Limb (tissue), 2 donors: ENCODE measurements around the gene ARL15.
"Not testable (repeated sequence)": the region's sequence is repeated elsewhere in the genome, so short reads cannot be mapped to it uniquely, and the experiment has no call there.

Experiments
- DNase-seq, 2 donors: peaks; one replicate each; pipeline ENCODE4 v3.0.0-alpha.2; 2016; ENCODE audit errors: extremely low spot score in 2 of 2

Gene ARL15

DNA sequence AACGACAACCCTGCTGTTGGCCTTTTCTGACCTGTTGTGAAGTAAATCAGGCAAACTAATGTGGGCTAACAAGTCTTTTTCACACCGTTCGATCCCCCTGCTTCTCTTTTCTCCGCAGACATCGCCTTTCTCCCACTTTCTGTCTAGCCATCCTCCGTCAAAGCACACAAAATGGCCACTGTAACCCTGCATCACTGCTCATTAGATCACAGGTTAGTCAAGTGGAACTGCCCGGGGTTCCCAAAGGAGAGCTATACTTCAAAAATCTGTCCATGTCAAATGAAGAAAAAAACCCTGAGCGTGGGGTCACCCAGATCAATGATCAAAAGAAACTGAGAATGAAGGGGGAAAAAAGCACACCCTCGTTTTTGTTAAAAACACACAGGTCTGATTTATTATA is 212.1 kb downstream of the ARL15 start:
- no peak for DNase-seq

DNA sequence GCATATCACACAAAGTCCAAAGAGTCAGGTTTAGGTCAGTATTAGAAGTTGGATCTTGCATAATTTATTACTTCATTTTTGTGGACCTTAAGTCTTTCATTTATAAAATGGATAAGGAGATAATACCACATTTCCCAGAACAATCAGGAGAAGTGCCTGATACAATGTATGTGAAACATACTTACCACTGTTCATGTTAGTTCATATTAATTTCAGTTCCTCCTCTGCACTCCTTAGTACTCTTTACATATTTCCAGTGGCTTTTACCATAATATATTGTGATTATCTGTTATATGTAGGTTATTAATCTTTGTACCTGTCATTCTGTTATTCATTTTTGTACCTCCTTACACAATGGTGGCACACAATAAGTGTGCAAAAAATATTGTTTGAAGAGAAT is 214.4 kb downstream of the ARL15 start:
- no peak for DNase-seq

DNA sequence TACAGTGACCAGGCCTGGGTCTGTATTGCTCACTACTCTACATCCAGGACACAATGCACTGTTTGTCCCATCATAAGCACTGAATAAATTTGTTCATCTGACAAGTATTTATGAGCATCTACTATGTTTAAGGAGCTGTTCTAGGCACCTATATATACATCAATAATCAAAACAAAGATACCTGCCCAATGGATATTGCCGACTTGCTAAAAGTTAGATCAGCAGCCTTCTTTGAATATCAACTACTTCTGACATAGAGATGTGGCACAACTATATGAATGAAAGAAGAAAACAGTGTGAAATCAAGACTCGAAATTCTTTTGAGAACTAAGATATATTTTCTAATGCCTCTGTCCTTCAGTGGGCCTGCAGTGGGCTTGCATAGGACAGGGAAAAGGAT is 215.7 kb downstream of the ARL15 start:
- DNase-seq: no peak

DNA sequence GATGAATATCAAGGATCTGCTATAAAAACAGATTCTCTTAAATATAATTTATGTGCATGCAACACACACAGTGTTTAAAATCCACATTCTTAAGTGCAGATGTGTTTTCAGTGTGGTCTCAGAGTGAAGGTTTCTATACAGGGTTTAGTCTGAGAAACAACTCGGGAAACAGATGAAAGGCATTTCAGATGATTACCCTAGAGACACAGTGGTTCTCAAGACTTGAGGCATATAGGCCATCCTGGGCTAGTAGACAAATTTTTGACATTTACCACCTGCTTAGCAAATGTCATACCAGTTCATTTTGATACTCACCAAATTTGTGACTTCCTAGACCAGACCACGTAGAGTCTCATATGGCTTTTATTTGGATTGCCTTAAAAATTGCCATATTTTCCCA is 216.5 kb downstream of the ARL15 start:
- no peak for DNase-seq

DNA sequence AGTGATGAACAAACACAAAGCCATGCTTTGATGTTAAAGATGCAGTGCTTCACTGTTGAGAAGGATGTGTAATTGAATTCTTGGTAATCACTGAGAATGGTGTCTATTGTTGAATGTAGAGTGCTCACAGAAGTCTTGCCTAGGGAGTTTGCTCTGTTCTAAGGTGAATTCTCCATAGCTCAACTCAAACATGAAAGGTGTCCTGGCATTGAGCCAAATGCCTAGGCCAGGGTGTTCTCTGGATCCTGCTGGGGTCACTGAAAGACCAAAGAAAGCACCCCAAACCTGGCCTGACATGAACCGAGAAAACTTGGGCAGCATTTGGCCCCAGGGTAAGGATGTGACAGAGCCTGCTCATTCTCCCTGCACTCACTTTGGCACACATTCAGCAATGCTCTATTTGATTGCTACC is 217.3 kb downstream of the ARL15 start:
- no peak for DNase-seq

DNA sequence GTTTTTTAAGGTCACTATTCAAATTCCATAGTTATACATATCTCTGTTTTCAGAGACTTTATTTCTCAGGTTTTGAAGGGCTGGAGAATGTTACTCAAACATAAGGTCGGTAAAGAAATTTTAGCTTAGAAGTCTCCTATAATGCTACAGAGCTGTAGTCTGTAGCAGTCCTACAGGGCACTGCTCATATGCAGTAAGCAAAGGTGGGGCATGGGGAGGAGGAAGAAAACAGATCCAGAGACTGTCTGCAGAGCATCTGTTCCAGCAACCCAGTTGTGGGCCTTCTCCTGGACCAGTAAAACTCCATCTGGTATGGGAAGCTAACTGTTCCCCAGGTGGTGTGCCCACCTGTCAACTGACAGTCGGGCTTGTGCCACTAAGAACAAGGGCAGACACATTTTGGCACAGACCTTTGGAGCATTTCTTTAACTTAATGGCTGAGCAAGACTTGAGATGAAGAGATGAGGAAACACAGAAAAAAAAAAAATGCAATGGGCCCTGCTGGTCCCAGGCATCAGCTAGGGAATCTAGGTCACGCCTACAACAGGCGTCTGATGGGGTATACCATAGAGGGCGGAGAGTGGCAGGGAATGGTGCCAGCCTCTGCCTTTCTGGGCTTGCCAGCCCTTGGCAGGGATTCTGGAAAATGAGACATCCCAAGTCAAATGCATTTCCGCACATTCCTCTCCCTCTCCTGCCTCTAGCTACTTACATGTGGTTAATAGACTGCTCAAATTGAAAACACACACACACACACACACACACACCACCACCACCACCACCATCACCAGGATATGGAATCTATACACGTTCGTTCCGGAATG is 218.9 kb downstream of the ARL15 start:
- DNase-seq: peak in 1 of 2 donors; percentile 34

DNA sequence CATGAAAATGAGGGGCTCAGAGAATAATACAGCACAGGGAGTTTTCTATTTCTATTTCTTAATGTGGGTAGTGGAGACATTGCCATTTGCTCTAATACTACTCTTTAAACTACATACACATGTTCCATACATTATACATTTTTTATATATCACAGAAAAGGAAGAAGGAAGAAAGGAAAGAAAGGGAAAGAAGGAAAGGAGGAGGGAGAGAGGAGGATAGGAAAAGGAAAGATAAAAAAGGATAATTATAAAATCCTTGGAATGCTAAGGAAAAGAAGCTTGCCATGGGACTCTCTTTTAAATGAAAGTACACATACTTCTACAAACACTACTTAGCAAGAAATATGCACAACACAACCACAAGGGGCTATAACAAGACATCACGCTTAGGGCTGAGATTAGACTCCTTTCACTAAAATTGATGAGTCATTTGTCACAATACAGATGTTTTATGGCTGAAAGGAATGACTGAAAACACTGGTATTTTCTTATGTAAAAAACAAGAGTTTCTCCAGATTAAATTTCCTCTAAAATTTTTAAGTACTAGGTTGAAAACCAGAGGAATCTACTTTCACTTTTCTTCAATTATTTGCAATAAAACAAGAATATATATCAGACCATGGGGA is 219.8 kb downstream of the ARL15 start:
- no peak for DNase-seq

DNA sequence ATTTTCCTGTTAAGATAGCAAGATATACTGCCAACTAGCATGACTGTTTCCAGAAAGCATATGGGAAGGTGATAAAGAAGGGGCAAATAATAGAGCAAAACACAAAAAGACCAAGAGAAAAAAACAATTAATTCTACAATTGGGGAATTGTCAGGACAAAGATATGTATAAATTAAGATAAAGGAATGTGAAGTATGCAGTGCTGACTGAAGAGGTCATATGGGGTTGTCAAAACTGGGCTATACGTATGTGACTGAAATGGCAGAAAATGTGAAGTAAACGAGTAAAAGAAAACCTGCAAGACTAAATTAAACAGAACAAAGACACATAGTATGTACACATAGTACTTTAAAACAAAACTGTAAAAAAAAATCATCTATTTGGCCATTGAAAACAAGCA is 222.3 kb downstream of the ARL15 start:
- DNase-seq: no peak

DNA sequence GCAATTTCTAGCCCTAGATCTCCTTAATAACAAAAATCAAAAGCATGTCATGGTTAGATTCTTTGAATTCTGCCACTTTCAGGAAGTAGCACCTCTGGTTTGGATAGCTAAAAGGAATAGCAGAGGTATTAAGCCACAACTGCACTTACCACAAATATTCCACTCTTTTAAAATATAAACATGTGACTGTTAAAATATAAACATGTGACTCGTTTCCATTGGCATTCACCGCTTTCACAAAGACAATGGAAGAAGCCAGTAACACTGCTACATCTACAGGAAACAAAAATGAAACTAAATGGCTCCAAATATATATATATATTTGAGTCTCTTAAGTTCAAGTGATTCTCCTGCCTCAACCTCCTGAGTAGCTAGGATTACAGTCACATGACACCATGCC is 222.9 kb downstream of the ARL15 start:
- no peak for DNase-seq

DNA sequence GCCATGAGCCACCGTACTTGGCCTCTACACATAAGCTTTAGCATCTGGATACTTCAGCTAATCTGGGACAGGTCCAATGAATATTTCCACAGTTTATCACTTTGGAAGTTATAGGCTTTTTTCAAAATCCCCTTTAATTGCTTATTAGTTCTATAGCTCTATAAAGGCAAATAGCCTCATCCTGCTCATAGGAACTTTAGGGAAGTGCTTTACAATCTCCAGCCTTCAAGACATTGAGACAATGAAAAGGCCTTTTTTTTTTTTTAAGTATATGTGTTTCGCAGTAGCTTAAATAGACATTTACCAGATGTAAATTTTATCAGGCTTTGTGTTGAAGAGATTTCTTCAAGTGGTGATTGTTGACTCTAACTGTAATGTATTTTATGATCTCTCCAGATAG is 224.2 kb downstream of the ARL15 start:
- no peak for DNase-seq

DNA sequence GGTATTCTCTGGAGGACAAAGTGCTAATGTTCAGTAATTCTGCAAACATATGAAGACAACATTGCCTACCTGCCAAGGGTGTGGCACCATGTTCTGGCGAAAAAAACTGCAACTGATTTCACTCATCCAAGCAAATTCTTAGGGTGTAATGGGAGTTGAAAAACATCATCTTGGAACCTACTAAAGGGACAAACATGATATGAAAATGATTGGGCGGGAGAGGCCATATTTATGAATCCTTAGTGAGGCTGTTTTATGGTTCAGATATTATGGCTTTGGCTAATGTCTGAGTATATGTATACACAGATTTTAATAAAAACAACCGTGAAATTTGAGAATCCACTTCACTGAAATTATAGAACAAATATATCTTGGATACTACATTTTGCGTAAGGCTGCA is 225.7 kb downstream of the ARL15 start:
- DNase-seq: no peak

DNA sequence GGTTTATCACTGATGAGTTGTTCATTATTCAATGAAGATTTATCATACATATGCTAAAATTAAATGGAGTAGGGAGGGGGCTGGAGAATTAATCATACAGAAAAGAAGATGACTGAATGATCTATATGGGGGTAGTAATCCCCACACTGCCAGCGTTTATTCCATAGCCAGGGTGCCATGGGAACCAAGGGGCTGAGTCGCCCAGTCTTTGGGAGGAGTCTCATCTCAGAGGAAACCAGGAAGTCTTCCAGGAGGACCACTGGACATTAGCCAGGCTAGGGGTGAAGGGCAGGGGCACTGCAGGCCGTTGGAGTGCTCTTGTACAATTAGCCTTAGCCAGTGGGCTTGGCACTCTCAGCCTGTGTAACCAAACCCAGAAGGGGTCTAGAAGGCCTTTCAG is 226.5 kb downstream of the ARL15 start:
- no peak for DNase-seq

DNA sequence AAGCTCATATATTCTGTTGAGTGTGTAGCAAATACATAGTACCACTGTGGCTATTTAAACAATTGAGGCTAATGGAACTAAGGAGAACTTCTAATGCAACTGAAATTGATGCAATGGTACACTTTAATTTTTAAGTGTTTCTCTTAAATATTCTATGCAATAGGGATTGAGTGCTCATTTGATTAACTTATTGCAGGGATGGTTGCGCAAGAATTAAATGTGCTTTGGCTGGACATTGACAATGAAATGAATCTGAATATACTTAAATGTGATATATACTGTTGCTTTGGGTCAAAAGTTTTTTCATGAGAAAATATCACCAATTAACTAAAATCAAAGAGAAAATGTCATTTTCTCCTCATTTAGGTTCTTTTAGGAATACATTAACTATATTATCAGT is 227.1 kb downstream of the ARL15 start:
- no peak for DNase-seq

DNA sequence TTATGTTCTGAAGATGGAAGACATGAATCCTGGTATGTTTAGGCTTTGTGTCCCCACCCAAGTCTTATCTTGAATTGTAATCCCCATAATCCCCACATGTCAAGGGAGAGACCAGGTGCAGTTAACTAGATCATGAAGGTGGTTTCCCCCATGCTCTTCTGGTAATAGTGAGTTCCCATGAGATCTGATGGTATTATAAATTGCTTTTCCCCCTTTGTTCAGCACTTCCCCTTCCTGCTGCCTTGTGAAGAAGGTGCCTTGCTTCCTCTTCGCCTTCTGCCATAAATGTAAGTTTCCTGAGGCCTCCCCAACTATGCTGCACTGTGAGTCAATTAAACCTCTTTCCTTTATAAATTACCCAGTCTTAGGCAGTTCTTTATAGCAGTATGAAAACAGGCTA is 229.0 kb downstream of the ARL15 start:
- no peak for DNase-seq

DNA sequence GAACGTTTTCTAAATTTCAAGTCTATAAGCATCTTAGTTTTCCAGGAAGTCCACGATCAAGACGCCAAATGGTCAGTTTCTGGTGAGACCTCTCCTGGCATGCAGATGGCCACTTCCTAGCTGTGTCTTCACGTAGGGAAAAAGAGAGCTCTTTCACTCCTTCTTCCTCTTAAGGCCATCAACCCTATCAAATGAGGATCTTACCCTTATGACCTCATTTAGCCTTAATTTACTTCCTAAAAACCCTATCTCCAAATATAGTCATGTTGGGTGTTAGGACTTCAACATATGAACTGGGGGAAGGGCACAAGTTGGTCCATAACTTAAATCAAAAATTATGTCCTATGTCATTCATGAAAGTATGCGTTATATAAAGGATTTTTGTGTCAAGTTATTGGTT is 229.5 kb downstream of the ARL15 start:
- DNase-seq: no peak

DNA sequence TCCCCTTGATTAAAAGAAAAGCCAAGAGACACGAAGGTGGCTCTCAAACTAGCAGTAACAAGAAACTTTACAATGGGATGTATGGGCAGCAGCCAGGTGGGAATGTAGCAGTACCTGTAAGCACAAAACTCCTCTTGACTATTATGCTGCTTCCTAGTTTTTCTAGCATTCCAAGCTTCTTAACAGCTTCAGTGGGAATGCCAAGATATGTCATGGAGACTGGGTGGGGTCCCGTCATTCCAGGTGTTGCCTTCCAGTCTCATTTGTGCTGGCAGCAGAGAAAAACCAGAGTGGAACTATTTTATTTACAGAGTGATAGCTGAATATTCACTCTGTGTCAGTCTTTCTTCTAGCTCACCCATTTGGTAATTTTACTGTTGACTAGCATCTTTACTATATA is 236.6 kb downstream of the ARL15 start:
- no peak for DNase-seq

DNA sequence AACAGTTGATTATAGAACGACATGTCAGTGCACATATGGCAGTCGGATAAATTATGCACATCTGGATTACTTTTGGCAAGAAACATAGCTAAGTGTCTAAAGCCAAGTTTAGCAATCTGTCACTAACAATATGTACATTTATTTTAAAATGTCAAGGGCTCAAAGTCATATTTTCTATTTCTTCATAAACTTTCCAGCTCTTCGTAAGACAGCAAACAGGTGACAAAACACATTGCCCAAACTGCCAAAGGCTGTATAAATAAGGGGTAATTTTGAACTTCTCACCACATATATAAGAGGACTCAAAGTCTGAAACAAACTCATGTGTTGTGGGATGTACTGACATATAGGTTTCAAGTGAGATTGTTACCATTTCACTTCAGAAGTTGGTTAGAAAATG is 237.2 kb downstream of the ARL15 start:
- peak in 1 of 2 donors; percentile 45 for DNase-seq

DNA sequence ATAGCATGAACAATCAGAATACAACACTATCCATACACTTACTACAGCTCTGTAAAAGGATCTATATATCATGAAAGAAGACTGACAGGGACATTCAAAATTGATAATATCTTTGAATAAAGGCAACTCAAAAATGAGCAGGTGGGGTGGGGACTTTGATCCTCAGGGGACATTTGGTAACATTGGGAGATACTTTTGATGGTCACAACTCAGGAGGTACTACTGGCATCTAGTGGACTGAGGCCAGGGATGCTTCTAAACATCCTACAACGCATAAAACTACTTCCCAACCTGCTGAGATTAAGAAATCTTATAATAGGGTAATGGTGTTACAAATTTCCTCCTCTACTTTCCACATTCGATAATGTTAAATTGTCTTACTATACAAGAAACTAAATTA is 243.9 kb downstream of the ARL15 start:
- no peak for DNase-seq

DNA sequence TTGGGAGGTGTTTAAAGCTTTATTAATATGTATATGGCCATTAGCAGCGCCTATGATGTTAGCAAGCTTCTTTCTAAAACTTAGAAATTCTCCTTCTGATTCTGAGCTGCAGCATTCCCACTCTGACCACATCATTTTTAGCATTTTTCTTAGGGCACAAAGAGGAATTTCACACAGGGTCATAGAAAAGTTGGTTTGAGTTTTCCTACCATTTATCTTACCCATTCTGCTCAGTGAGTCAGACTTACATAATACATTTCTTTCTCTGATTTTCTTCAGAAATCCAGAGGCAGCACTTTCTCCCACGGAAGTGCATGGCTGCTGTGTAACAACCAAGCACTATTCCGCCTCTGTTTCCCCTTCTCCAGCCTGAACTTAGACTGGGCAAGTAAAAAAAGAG is 246.6 kb downstream of the ARL15 start:
- DNase-seq: no peak

DNA sequence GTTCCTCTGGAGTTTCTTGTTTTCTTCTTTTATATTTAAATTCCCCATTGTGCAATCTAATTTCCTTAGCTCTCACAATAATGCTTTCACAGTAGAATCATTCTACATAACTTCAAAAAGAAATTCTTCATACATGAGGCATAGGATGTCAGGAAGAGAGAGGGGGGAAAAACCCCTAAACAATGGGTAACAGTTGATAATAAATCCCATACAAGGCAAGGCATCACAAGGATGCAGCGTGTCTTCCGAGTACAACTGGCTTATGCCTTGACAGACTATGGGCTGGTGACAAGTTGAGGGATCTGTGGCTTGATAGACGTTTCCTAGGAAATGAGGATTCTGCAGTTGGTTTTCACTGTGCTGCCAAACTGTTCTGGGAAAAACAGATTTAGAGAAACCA is 247.4 kb downstream of the ARL15 start:
- no peak for DNase-seq

DNA sequence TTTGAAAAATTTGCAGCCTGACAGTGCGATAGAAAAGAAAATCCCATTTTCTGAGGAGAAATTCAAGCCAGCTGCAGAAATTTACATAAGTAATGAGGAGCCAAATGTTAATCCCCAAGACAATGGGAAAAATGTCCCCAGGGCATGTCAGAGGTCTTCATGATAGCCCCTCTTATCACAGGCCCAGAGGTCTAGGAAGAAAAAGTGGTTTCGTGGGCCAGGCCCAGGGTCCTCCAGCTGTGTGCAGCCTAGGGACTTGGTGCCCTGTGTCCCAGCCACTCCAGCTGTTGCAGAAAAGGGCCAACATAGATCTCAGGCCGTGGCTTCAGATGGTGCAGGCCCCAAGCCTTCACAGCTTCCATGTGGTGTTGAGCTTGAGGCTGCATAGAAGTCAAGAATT is 249.5 kb downstream of the ARL15 start:
- DNase-seq: not testable (repeated sequence)

DNA sequence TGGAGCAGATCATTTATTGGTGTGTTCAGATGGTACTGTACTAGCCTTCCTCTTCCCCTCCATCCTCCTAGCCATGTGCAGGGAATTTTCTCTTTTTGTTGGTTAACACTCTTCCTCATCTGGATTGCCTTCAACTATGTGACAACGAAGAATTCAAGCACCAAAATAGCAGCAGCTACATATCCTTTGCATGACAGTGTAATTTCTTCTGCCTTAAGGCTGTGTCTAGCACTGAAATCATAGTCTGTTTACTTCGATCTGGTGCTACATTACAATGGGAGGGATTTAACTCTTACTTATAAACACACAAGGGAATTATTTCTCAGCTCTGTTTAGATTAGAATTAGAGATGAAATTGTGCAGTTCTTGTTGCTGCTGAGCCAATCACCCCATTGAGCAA is 260.4 kb downstream of the ARL15 start:
- DNase-seq: no peak

DNA sequence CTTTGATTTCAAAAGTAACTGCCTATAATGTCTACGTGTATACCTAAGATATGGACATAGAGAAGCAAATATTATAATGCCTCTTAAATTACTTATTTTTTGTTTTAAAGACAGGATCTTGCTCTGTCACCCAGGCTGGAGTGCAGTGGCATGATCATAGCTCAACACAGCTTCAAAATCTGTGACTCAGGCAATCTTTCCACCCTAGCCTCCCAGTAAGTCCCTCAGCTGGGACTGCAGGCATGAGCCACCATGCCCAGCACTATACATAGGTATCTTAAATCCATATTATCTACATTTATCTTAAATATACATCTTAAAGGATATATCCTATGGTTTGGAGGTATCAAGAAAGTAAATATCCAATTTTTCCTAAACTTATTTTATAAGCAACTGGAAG is 261.2 kb downstream of the ARL15 start:
- DNase-seq: no peak
